ENCODE results near the gene PRCD.

DNA sequence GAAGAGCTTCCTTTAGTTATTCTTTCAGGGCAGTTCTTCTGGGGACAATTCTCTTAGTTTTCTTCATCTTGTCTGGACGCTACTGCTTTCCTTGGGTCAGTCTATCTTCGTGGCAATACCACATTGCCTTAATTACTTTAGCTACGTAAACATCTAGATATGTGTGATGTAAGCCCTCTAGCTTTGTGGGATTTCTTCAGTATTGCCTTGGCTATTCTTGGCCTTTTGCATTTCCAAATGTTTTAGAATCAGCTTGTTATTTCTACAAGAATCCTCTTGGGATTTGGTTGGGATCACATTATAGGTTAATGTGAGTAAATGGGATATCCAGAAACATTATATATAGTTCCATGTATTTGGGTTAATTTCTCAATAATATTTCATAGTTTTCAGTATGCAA lies 54.8 kb downstream of the PRCD start:
- TF ChIP-seq, protein P1, sequence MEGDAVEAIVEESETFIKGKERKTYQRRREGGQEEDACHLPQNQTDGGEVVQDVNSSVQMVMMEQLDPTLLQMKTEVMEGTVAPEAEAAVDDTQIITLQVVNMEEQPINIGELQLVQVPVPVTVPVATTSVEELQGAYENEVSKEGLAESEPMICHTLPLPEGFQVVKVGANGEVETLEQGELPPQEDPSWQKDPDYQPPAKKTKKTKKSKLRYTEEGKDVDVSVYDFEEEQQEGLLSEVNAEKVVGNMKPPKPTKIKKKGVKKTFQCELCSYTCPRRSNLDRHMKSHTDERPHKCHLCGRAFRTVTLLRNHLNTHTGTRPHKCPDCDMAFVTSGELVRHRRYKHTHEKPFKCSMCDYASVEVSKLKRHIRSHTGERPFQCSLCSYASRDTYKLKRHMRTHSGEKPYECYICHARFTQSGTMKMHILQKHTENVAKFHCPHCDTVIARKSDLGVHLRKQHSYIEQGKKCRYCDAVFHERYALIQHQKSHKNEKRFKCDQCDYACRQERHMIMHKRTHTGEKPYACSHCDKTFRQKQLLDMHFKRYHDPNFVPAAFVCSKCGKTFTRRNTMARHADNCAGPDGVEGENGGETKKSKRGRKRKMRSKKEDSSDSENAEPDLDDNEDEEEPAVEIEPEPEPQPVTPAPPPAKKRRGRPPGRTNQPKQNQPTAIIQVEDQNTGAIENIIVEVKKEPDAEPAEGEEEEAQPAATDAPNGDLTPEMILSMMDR (IDR thresholded peaks at IDR 0.05), result no peak
- TF ChIP-seq POLR2A (IDR thresholded peaks at IDR 0.05), result no peak

Measured in adrenal gland (tissue), 5 donors.